T follicular helper cell (primary cell): ENCODE data around the gene CCNI.

ENCODE experiments used
- DNase-seq: peaks from one replicate; pipeline ENCODE4 v3.0.0-alpha.2; 2020; ENCODE audit warnings: low read depth

CCNI gene

DNA sequence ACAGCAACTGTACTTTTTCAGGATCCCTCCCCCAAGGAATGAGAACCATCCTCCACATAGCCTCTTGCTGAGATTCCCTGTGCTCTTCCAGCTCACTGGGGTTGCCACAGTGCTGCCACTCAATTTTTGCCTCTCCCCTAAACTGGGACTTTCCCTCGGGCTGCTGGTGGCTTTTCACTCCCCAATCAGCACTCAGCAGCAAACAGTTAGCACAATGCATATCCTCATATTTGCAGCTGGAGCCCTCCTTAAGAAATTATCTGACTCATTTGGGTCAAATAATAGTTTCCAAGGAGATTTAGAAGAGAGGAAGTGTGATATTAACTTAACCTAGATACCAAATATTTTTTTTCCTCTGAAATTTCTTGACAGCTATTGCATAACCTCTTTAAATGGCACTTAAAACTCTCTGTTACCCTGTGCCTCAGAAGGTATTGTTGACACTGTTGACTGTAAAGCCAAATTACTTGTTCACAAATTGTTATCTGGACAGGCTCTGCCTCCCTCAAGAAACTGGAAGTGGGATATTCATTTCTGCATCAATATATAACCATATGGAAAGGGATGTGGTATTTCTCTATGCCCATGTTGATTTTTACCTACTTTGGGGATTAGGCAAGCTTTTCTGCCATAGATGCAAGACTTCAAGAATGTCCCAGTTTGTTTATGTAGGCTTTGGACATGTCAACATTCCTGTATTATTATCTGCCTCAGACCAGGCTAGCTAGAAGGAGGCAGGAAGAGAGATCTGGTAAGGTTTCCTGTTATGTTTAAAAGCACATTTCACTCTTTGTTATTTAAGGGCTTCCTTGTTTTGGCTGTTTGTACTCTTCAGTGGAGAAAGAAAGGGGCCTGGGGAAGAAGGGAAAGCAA, 68.2 kb downstream of the CCNI start:
- no peak for DNase-seq

DNA sequence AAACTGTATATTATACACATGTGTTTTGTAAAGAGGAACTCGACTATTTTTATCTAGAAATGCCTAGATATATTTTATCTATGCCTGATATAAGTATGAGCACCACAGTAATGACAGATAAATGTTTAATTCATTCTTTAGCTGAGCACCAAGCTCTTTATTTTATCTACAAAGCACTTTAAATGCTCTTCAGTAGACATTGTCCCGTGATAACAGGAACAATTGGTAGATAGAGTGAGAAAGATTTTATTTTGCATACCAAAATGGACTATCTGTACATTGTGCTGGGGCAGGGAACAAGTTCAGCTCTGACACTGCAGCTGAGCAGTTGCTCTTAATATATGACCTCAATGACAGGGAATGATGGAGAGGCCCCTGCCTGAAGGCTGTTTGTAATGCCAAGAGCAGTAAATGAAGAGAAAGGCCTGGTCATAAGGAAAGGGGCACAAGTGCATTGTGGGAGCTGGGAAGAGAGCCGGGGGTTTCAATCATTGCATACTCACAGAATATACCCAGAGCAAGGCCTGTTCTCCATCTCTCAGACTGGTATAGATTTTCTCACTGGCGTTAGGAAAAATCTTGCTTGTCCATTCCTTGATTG, 68.9 kb downstream of the CCNI start:
- no peak for DNase-seq

DNA sequence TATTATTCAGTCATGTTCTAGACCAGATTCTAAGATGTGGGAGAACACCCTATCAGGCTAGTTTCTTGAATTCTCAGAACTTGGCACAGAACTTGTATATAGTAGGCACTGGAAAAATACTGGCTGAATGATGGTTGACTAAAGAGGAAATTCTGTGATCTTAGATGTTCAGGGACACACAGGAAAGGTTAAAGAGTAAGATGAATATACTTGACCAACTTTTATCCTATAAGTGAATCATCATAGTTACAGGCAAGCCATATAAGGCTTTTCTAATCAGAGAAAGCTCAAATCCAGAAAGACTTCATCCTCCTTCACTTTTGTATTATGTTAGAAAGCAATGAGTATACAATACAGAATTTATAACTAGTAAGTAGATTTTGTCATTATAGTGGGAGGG, 72.4 kb downstream of the CCNI start:
- no peak for DNase-seq

DNA sequence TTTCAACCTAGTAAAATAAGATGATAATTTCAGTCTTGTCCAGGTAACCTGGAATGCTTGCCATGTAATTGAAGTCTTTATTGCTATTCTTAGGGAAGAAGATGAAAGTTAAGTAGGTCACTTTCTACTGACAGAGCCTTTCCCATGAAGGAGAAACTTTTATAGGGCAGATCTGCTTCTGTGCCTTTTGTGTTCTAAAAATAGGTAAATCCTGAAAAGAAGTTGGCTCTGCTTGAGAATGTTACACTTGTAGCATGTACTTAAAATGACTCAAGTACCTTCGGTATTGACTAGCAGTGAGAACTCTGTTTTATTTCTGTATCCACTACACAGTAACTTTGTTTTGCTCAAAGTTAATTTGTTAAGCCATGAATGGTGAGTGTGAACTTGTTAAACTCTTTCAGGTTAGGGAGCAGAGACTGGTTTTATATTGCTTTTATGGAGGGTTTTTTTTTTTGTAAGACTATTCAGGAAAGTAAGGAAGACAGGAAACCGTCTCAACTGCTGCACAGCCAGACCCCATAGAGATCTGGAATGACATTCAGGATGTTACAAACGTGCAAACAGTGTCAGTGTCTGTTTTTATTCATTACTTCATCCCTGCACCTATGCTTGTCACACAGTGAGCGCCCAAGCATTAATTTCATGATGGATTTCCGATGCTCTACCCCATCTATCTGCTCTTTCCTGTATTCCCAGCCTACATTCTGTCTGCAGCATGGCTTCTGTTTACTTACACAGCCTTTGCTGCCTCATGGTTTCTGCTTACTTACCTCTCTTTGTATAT, 73.3 kb downstream of the CCNI start:
- no peak for DNase-seq

DNA sequence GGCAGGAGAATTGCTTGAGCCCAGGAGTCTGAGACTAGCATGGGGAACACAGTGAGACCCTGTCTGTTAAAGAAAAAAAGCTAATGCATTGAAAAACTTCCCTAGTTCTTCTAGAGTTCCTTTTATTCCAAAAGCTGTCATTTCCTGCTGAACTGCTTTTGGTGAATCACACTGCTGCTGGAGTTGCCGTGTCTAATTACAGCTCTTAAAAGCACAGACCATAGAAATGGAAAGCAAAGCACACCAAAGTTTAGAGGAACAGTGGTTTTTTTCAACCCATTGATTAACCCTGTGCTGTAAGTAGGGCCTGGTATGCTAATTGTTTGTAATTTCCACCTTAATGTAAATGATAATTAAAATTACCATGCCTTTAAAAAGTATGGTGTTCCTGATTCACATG, 73.9 kb downstream of the CCNI start:
- DNase-seq, result no peak

DNA sequence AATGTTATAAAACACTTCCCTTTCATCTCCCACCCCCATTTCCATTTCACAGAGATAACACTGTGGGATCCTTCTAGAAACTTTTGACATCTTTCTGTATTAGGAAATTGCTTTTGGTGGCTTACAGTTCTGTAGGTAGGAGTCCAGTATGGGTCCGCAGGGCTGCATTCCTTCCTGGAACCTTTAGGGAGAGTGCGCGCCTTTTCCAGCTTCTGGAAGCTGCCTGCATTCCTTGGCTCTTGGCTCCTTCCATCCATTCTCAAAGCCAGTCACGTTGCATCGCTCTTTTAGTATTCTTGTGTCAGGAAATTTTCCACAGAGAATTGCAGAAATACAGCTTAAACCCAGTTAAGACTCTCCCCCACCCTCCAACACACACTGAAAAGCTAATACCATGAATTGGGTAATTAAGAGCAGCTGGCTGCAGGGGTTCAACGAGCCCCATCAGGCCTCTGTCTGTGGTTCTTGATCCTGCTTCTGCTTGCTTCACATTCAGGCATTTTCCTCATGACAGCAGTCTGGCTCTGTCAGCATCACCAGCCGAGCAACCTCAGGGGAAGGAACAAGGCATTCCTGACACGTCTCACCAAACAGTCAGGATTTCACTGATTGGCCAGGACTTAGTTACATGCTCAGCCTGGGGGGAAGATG, 77.4 kb downstream of the CCNI start:
- DNase-seq, result no peak

DNA sequence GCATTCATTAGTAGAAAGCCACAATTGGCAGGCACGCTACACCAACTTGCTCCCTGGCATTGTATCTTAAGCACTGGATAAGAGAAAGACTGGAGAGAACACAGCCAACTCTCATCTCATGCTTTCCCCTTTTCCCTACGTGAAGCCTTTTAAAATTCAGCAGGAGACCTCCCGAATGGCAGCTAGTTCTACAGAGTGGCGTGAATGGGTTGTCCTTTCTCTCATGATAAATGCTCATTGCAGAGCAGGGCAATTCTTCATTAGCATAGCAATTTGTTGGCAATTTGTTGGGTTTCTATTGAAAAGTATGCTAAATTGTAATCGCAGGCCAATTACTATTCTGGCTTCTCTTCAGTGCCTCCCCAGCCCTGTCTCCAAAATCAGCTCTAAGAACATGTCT, 78.3 kb downstream of the CCNI start:
- DNase-seq, result no peak
